HepG2 (cell line): ENCODE data around the gene CABP4. TPM values are rescaled to one million over a fixed set of nuclear protein-coding genes. Genes with fewer than 3 reads are reported as not detected.

Experiments used
- ATAC-seq: fragments of 200-7000 bp; cut with Tn5 transposase; 3 replicates; pipeline ENCODE4 v1.9.1; 2020; ENCODE audit warnings: mild to moderate bottlenecking, moderate library complexity
- BruUV-seq: library from RNA; stranded (reverse); fragments of 400-500 nt; replicated peaks from 2 replicates; lab custom pipeline; 2021; lab: Mats Ljungman, UMichigan
- CTCF ChIA-PET: fragments of 300-600 bp; formaldehyde crosslinking; extraction: SDS; loops from one replicate; lab custom pipeline; 2021; ENCODE audit warnings: low total read pairs, inconsistent platforms, low intra/inter-chr PET ratio; lab: Yijun Ruan, JAX
- POLR2A ChIA-PET: fragments of 350-600 bp; sonication (Branson Sonifier 250); formaldehyde crosslinking; loops from one replicate; lab custom pipeline; 2020; ENCODE audit warnings: antibody characterized with exemption, inconsistent platforms; lab: Yijun Ruan, JAX
- DNase-seq: peaks from one replicate; pipeline ENCODE4 v3.0.0-alpha.2; 2015; ENCODE audit warnings: low spot score
- FAIRE-seq: peaks from 3 replicates; lab custom pipeline; 2011; peaks lifted over from hg19 to GRCh38; lab: Jason Lieb, UNC
- H2AFZ ChIP-seq: one replicate; pipeline ENCODE4 v1.6.1; 2011; ENCODE audit warnings: low read length, inconsistent platforms
- H3K27ac ChIP-seq: fragments of 300-600 bp; 3 replicates; pipeline ENCODE4 v1.8.0; 2011; ENCODE audit warnings: mixed run types, mild to moderate bottlenecking, mixed read lengths, low read length, inconsistent platforms; ENCODE audit not compliant: insufficient read depth; ENCODE audit errors: extremely low read length
- H3K27me3 ChIP-seq, 2 experiments: fragments of 200-600 bp in 1 of 2; 2 replicates in 1 of 2; 3 replicates in 1 of 2; pipeline versions ENCODE4 v1.6.0 to v1.8.0; 2011; ENCODE audit warnings: low read length in 2 of 2, mild to moderate bottlenecking in 2 of 2, moderate library complexity in 2 of 2, inconsistent platforms in 1 of 2; ENCODE audit not compliant: insufficient read depth in 2 of 2, control insufficient read depth in 1 of 2
- H3K36me3 ChIP-seq, 2 experiments: fragments of 200-600 bp in 1 of 2; replicated peaks in 1 of 2; 2 replicates in 1 of 2; 3 replicates in 1 of 2; pipeline versions ENCODE4 v1.5.1 to v1.8.0; 2011; ENCODE audit warnings: low read length in 2 of 2, inconsistent platforms in 1 of 2; ENCODE audit not compliant: insufficient read depth in 2 of 2, control insufficient read depth in 1 of 2
- H3K4me1 ChIP-seq: 2 replicates; pipeline ENCODE4 v1.5.1; 2012; ENCODE audit warnings: low read length, inconsistent platforms; ENCODE audit not compliant: insufficient read depth
- H3K4me2 ChIP-seq: 2 replicates; pipeline ENCODE4 v1.6.0; 2011; ENCODE audit warnings: low read depth, low read length, inconsistent platforms
- H3K4me3 ChIP-seq, 3 experiments: fragments of 200-600 bp in 1 of 3; sonication (generic), shearing (Covaris generic) in 1 of 3; replicated peaks in 1 of 3; 2 replicates each; pipeline ENCODE4 v1.5.1; 2011 to 2016; ENCODE audit warnings: low read length in 3 of 3, inconsistent platforms in 2 of 3, low read depth in 2 of 3, mild to moderate bottlenecking in 2 of 3, control low read depth in 1 of 3, mixed read lengths in 1 of 3; ENCODE audit not compliant: insufficient read depth in 1 of 3
- H3K79me2 ChIP-seq: one replicate; pipeline ENCODE4 v1.6.1; 2011; ENCODE audit warnings: low read length, inconsistent platforms; ENCODE audit not compliant: insufficient read depth
- H3K9ac ChIP-seq: 2 replicates; pipeline ENCODE4 v1.6.0; 2011; ENCODE audit warnings: mild to moderate bottlenecking, low read depth, low read length, inconsistent platforms; ENCODE audit not compliant: insufficient read depth
- H3K9me3 ChIP-seq: 2 replicates; pipeline ENCODE4 v1.5.1; 2012; ENCODE audit warnings: mild to moderate bottlenecking, low read length
- H4K20me1 ChIP-seq: 2 replicates; pipeline ENCODE4 v1.6.0; 2011; ENCODE audit warnings: inconsistent platforms, mild to moderate bottlenecking, low read length, moderate library complexity; ENCODE audit not compliant: insufficient read depth
- DMAP1 ChIP-seq: IDR thresholded peaks from 2 replicates; pipeline ENCODE4 v1.6.1; 2016
- HOMEZ ChIP-seq: IDR thresholded peaks from 2 replicates; pipeline ENCODE4 v1.6.1; 2016; ENCODE audit warnings: low read depth
- MED8 ChIP-seq: sonication (generic); formaldehyde crosslinking; IDR thresholded peaks from 2 replicates; pipeline ENCODE4 v1.8.1; 2023; ENCODE audit warnings: mild to moderate bottlenecking, missing genetic modification reagents; ENCODE audit not compliant: insufficient replicate concordance
- PAXIP1 ChIP-seq: sonication (generic); formaldehyde crosslinking; conservative IDR thresholded peaks from 2 replicates; pipeline ENCODE4 v1.4.0; 2020; ENCODE audit warnings: mild to moderate bottlenecking, missing genetic modification reagents, moderate library complexity
- POGZ ChIP-seq: sonication (generic); formaldehyde crosslinking; IDR thresholded peaks from 2 replicates; pipeline ENCODE4 v1.4.0; 2020; ENCODE audit warnings: mild to moderate bottlenecking, missing genetic modification reagents
- RELA ChIP-seq: sonication (generic); formaldehyde crosslinking; IDR thresholded peaks from 2 replicates; pipeline ENCODE4 v1.4.0; 2020; ENCODE audit warnings: missing genetic modification reagents
- SALL2 ChIP-seq: sonication (generic); formaldehyde crosslinking; IDR thresholded peaks from 2 replicates; pipeline ENCODE4 v1.8.1; 2023; ENCODE audit warnings: mild to moderate bottlenecking, missing genetic modification reagents, inconsistent platforms
- SAP130 ChIP-seq: IDR thresholded peaks from 2 replicates; pipeline ENCODE4 v1.6.1; 2016; ENCODE audit warnings: low read depth
- SIX1 ChIP-seq: sonication (generic); formaldehyde crosslinking; IDR thresholded peaks from 2 replicates; pipeline ENCODE4 v1.4.0; 2020; ENCODE audit warnings: missing genetic modification reagents, borderline replicate concordance
- SNAPC5 ChIP-seq: sonication (generic); formaldehyde crosslinking; IDR thresholded peaks from 2 replicates; pipeline ENCODE4 v1.8.1; 2023; ENCODE audit warnings: mild to moderate bottlenecking, missing genetic modification reagents, borderline replicate concordance
- ZFP90 ChIP-seq: sonication (generic); formaldehyde crosslinking; IDR thresholded peaks from 2 replicates; pipeline ENCODE4 v1.8.0; 2022; ENCODE audit warnings: missing genetic modification reagents, mild to moderate bottlenecking, inconsistent platforms, borderline replicate concordance
- ZMYM3 ChIP-seq: sonication (generic); formaldehyde crosslinking; IDR thresholded peaks from 2 replicates; pipeline ENCODE4 v1.5.1; 2020; ENCODE audit warnings: mild to moderate bottlenecking, missing genetic modification reagents
- ZNF251 ChIP-seq: sonication (generic); formaldehyde crosslinking; IDR thresholded peaks from 2 replicates; pipeline ENCODE4 v1.9.0; 2021; ENCODE audit warnings: mild to moderate bottlenecking, missing genetic modification reagents
- ZSCAN9 ChIP-seq: IDR thresholded peaks from 2 replicates; pipeline ENCODE4 v1.6.1; 2016; ENCODE audit warnings: borderline replicate concordance
- WGBS: methylation state at CpG from one replicate; pipeline ENCODE4 v1.1.6; 2017; ENCODE audit warnings: low lambda C conversion rate; 5-methylcytosine and 5-hydroxymethylcytosine counted together
- in situ Hi-C: cut with HindIII; loops from 2 replicates; pipeline ENCODE4 v1.10.0; 2017; ENCODE audit warnings: low pct_unique_long_range_greater_than_20kb; ENCODE audit not compliant: extremely low pct_ligation_motif_present
- intact Hi-C: fragments of 100-400 bp; cut with micrococcal nuclease; formaldehyde crosslinking; loops from one replicate; pipeline ENCODE4 v1.10.0; 2022; ENCODE audit not compliant: unreplicated experiment
- polyA plus RNA-seq, 8 experiments: library from polyadenylated mRNA; depleted of rRNA in 3 of 8; stranded (reverse) in 7 of 8; unstranded in 1 of 8; fragments of >200 nt; fragmentation: Illumina TruSeq in 4 of 8; extraction: Trizol in 4 of 8; gene quantifications; 2 replicates each; pipeline versions ENCODE4 v1.2.1 to v1.2.3, GENCODE V29; 2011 to 2016; ENCODE audit warnings: low read depth in 4 of 8, missing spikeins in 1 of 8, mixed read lengths in 1 of 8; ENCODE audit not compliant: insufficient read depth in 1 of 8
- total RNA-seq, 5 experiments: library from RNA; depleted of rRNA; stranded (reverse); fragments of >200 nt; fragmentation: Illumina TruSeq; extraction: Trizol; gene quantifications; 2 replicates each; pipeline ENCODE4 v1.2.3, GENCODE V29; 2016; ENCODE audit warnings: low read depth in 1 of 5
- TF ChIP-seq, protein P1 (sequence below), 2 experiments: fragments of 450-650 bp in 1 of 2; sonication (generic) in 1 of 2; formaldehyde crosslinking; IDR thresholded peaks; 2 replicates each; pipeline versions ENCODE4 v1.5.0 to v1.8.0; 2020 to 2022; ENCODE audit warnings: mild to moderate bottlenecking in 1 of 2, missing genetic modification reagents in 1 of 2
- TF ChIP-seq, protein P2 (sequence below): sonication (generic); formaldehyde crosslinking; IDR thresholded peaks from 2 replicates; pipeline ENCODE4 v1.5.0; 2020; ENCODE audit warnings: missing genetic modification reagents, mild to moderate bottlenecking, borderline replicate concordance

Gene CABP4
- total and polyA plus RNA-seq, 2 of the 13 experiments (the other 11 are each of a cell fraction or from before 2014, with no cell fraction given): not detected

GRCh38 chr11:67469508-67469811, 14.3 kb downstream of the CABP4 start (continued):
- 0 out of 2 replicates have a peak, but pooled peaks have one; percentile 3 for TF ChIP-seq HOMEZ (CRISPR knock-in tag)
- TF ChIP-seq ZSCAN9 (CRISPR knock-in tag): no peak
- TF ChIP-seq PAXIP1 (CRISPR knock-in tag): peak; percentile 4; the same call in 1 of the 2 replicates
- TF ChIP-seq SALL2 (CRISPR knock-in tag): no peak
- no peak for TF ChIP-seq SAP130 (CRISPR knock-in tag)

- Histone ChIP-seq H3K79me2 (no peaks in the 10 kb centered on the region), H3K9ac (no peak overlapping the region), H3K27me3 (no peaks in the 10 kb centered on the region), H3K4me1 (peaks cover 71% of the 10 kb centered on the region), H3K36me3 (no peaks in the 10 kb centered on the region), H3K4me3 (no peak overlapping the region), H2AFZ (peak overlapping the region; percentile 33), H3K9me3 (no peaks in the 10 kb centered on the region), H3K27ac (no peak overlapping the region), H4K20me1 (no peaks in the 10 kb centered on the region), H3K4me2 (peak overlapping the region; percentile 18; the same call in 1 of the 2 replicates)
- ChIA-PET POLR2A (interaction anchor here (1.1 to 1.4 kb wide), 2 partner anchors 69 to 117 kb away, joined by 3 to 4 read pairs; partner anchors contain the start of gene POLD4), CTCF (no interaction called here)
- intact Hi-C loops: no loop called here
- BruUV-seq: no TSS peak
- DNase-seq (no peak), FAIRE-seq (no peak), ATAC-seq (no peak)
- WGBS: 27% methylated on average over 8 of the region's 8 CpGs
- in situ Hi-C loops: no loop called here
- TF ChIP-seq RELA (CRISPR knock-in tag) (no peak), ZMYM3 (peak; percentile 29; the same call in 1 of the 2 replicates), MED8 (CRISPR knock-in tag) (no peak), ZNF251 (CRISPR knock-in tag) (no peak), ZFP90 (CRISPR knock-in tag) (no peak), SIX1 (CRISPR knock-in tag) (no peak), SNAPC5 (no peak), POGZ (CRISPR knock-in tag) (no peak), DMAP1 (CRISPR knock-in tag) (no peak)
- TF ChIP-seq, protein P1, sequence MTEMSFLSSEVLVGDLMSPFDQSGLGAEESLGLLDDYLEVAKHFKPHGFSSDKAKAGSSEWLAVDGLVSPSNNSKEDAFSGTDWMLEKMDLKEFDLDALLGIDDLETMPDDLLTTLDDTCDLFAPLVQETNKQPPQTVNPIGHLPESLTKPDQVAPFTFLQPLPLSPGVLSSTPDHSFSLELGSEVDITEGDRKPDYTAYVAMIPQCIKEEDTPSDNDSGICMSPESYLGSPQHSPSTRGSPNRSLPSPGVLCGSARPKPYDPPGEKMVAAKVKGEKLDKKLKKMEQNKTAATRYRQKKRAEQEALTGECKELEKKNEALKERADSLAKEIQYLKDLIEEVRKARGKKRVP (CRISPR knock-in tag; IDR thresholded peaks at IDR 0.05): peak in 1 of 2 experiments; percentile 33; a peak in 1 of 4 replicates
- TF ChIP-seq, protein P2, sequence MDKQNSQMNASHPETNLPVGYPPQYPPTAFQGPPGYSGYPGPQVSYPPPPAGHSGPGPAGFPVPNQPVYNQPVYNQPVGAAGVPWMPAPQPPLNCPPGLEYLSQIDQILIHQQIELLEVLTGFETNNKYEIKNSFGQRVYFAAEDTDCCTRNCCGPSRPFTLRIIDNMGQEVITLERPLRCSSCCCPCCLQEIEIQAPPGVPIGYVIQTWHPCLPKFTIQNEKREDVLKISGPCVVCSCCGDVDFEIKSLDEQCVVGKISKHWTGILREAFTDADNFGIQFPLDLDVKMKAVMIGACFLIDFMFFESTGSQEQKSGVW: no peak
These were observed 15.3 kb downstream of the CABP4 start for GRCh38 chr11:67470337-67471002.
